A673 (cell line): ENCODE measurements around the gene IFT122. TPM values are rescaled to one million over a fixed set of nuclear protein-coding genes. Genes with fewer than 3 reads are reported as not detected.
A peak's percentile ranks its signal among the peaks of the same experiment; 100 is the strongest.

Experiments
- BruUV-seq: library from RNA; stranded (reverse); fragments of 400-500 nt; replicated peaks from 2 replicates; lab custom pipeline; 2021; lab: Mats Ljungman, UMichigan
- CTCF ChIA-PET: fragments of 300-600 bp; sonication (Branson Sonifier 250); formaldehyde crosslinking; loops from one replicate; lab custom pipeline; 2022; ENCODE audit warnings: antibody characterized with exemption; lab: Charles Lee
- POLR2A ChIA-PET: fragments of 300-600 bp; sonication (Branson Sonifier 250); formaldehyde crosslinking; loops from one replicate; lab custom pipeline; 2022; ENCODE audit warnings: antibody characterized with exemption; ENCODE audit not compliant: low non-redundant PET; lab: Charles Lee
- DNase-seq: peaks from one replicate; pipeline ENCODE4 v3.0.0-alpha.2; 2015; ENCODE audit warnings: low spot score
- H3K27ac ChIP-seq: fragments of 200-600 bp; sonication (generic); 2 replicates; pipeline ENCODE4 v1.5.1; 2016; ENCODE audit warnings: mixed run types, low read depth, mild to moderate bottlenecking, mixed read lengths, antibody characterized with exemption, low read length; ENCODE audit not compliant: poor library complexity, severe bottlenecking
- H3K27me3 ChIP-seq: fragments of 200-600 bp; sonication (generic); replicated peaks from 2 replicates; pipeline ENCODE4 v1.6.1; 2017; ENCODE audit warnings: mixed run types, low read depth, mild to moderate bottlenecking, mixed read lengths, antibody characterized with exemption, low read length; ENCODE audit not compliant: insufficient read depth, poor library complexity
- H3K36me3 ChIP-seq: fragments of 200-600 bp; sonication (generic); 2 replicates; pipeline ENCODE4 v1.6.1; 2016; ENCODE audit warnings: mixed run types, mild to moderate bottlenecking, mixed read lengths, antibody characterized with exemption, low read length; ENCODE audit not compliant: insufficient read depth, poor library complexity, severe bottlenecking
- H3K4me1 ChIP-seq: fragments of 200-600 bp; sonication (generic); 2 replicates; pipeline ENCODE4 v1.6.1; 2017; ENCODE audit warnings: mixed run types, mild to moderate bottlenecking, mixed read lengths, antibody characterized with exemption, low read length; ENCODE audit not compliant: insufficient read depth, poor library complexity, severe bottlenecking
- H3K4me3 ChIP-seq: fragments of 200-600 bp; sonication (generic); 2 replicates; pipeline ENCODE4 v1.5.1; 2016; ENCODE audit warnings: low read depth, mixed run types, mild to moderate bottlenecking, mixed read lengths, low read length; ENCODE audit not compliant: poor library complexity, severe bottlenecking
- H3K9me3 ChIP-seq: fragments of 200-600 bp; sonication (generic); 2 replicates; pipeline ENCODE4 v1.6.1; 2016; ENCODE audit warnings: mixed run types, low read depth, mild to moderate bottlenecking, mixed read lengths, antibody characterized with exemption, low read length; ENCODE audit not compliant: poor library complexity, severe bottlenecking
- CTCF ChIP-seq: fragments of 300-800, 200-600 bp; sonication (generic); conservative IDR thresholded peaks from 2 replicates; pipeline ENCODE4 v1.5.1; 2017; ENCODE audit warnings: low read depth, mild to moderate bottlenecking, antibody characterized with exemption, low read length, moderate library complexity, mixed read lengths
- EZH2 ChIP-seq: fragments of 200-600 bp; sonication (generic); IDR thresholded peaks from 2 replicates; pipeline ENCODE4 v1.6.1; 2017; ENCODE audit warnings: borderline replicate concordance, low read depth, mild to moderate bottlenecking, mixed read lengths, antibody characterized with exemption, low read length; ENCODE audit not compliant: poor library complexity, severe bottlenecking
- intact Hi-C: fragments of 100-400 bp; cut with micrococcal nuclease; formaldehyde crosslinking; loops from one replicate; pipeline ENCODE4 v1.10.0; 2022; ENCODE audit not compliant: unreplicated experiment
- total RNA-seq: library from RNA; stranded (reverse); gene quantifications from 2 replicates; pipeline ENCODE4 v1.2.3, GENCODE V29; 2021

IFT122 gene
- total RNA-seq, 1 experiment from 2014 or later = 48.2 TPM

DNA sequence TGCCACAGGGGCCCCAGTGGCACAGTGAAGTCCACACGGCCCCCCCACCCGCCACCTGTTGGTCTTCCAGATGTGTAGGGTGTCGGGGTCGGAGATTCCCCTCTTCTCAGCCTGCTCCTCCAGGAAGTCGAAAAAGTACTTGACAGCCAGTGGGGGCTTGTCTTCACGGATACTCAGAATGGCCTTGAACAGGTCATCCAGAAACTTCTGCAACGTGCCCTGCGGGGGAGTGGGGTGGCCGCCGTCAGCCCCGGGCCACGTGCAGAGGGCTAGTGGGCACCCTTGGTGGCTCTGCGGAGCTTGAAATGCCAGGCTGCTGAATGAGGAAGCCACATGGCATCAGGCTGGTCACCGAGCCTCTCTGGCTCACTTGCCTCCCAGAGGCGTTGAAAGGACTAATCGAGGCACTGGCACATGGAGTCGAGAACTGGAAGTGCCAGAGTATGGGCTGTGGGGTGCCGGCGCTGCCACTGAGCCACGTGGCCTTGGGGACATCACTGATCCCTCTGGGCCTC, 119.6 kb downstream of the IFT122 start:
- BruUV-seq = no TSS peak
- TF ChIP-seq CTCF = no peak
- TF ChIP-seq EZH2 = no peak
- H3K27ac ChIP-seq = no peak overlapping the region
- no peaks in the 10 kb centered on the region for H3K27me3 ChIP-seq
- POLR2A ChIA-PET = no interaction called here
- CTCF ChIA-PET = no interaction called here
- no peaks in the 10 kb centered on the region for H3K9me3 ChIP-seq
- no peaks in the 10 kb centered on the region for H3K36me3 ChIP-seq
- no peak for DNase-seq
- intact Hi-C loops = no loop called here
- peaks cover 14% of the 10 kb centered on the region for H3K4me1 ChIP-seq
- H3K4me3 ChIP-seq = no peak overlapping the region

DNA sequence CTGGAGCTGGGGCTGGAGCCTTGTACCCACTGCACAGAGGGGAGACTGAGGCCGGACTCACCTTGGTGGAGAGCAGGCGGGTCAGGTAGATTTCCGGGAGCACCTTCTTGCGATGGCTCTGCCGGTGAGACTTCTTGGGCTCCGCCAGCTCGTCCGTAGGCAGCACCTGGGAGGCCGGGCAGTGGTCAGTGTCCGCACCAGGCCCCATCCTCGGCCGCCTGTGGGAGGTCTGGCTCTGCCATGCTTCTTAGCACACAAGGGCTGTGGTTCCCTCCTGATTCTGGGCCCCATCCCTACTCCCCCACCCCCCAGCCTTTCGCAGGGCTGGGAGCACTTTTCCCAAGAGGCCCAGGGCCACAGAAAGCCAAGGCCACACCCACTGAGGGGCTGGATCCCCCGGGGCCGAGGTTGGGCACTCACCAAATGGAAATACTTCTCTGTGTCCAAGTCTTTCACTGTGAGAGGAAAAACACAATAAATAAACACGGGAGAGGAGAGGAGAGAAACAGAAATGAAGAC, 120.3 kb downstream of the IFT122 start:
- intact Hi-C loops = no loop called here
- BruUV-seq = no TSS peak
- ChIA-PET POLR2A (no interaction called here), CTCF (no interaction called here)
- H3K27me3 ChIP-seq = no peaks in the 10 kb centered on the region
- H3K27ac ChIP-seq = peak overlapping the region; percentile 54
- no peaks in the 10 kb centered on the region for H3K9me3 ChIP-seq
- H3K4me3 ChIP-seq = no peak overlapping the region
- DNase-seq = peak; percentile 35
- H3K4me1 ChIP-seq = peaks cover 14% of the 10 kb centered on the region
- H3K36me3 ChIP-seq = no peaks in the 10 kb centered on the region
- TF ChIP-seq CTCF = no peak
- TF ChIP-seq EZH2 = no peak

DNA sequence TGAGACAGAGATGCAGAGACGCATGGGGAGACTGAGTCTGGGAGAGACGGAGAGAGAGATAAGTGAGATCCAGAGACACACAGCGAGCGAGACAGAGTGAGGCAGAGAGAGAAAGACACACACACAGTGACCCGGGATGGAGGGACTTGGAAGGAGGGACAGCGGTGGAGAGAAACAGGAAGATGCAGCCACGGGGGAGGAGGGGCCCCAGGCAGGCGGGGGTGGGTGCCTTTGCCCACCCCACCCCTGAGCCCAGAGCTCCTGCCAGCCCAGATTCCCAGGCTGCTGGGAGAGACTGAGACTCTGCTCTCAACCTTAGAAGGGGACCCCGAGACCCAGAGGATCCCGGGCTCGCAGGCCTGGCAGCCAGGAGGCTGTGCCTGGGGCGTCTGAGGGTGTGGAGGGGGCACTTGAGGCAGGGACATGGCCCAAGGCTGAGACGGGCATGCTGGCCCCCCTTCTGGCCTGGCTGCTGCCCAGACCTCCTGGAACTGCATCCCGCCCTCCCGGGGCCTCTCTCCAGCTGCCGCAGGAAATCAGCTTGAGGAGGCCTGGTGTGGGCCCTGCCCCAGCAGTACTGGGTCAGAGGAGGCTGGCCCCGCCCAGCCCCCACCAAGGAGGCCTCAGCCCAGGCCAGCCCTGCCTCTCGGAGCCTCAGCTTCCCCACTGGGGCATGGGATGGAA, 121.0 kb downstream of the IFT122 start:
- Histone ChIP-seq H3K4me1 (peaks cover 14% of the 10 kb centered on the region), H3K4me3 (no peak overlapping the region), H3K36me3 (no peaks in the 10 kb centered on the region), H3K9me3 (no peaks in the 10 kb centered on the region), H3K27ac (peak overlapping the region; percentile 54), H3K27me3 (no peaks in the 10 kb centered on the region)
- no peak for DNase-seq
- POLR2A ChIA-PET = no interaction called here
- CTCF ChIA-PET = no interaction called here
- no TSS peak for BruUV-seq
- TF ChIP-seq EZH2 (no peak), CTCF (no peak)
- intact Hi-C loops = no loop called here
